ENCODE results near the gene TSPOAP1. TPM values are rescaled to one million over a fixed set of nuclear protein-coding genes. Genes with fewer than 3 reads are reported as not detected.

The TSPOAP1 gene
- polyA plus RNA-seq, 2 of the 4 experiments (the other 2 are of a cell fraction) = not detected

GRCh38 chr17:58302171-58302918 is 26.2 kb downstream of the TSPOAP1 start (continued):
- TF ChIP-seq REST (IDR thresholded peaks at IDR 0.05) (no peak), CHD2 (IDR thresholded peaks at IDR 0.05; ENCODE audit: low read length, partially characterized antibody) (no peak), BCL3 (IDR thresholded peaks at IDR 0.05) (no peak), HES2 (IDR thresholded peaks at IDR 0.05) (no peak), CBX8 (IDR thresholded peaks at IDR 0.05) (no peak)

GRCh38 chr17:58301504-58302150 is 27.0 kb downstream of the TSPOAP1 start:
- FAIRE-seq (no peak), ATAC-seq (no peak), DNase-seq (ENCODE audit: low read depth in 1 of 2, low spot score in 1 of 2) (no peak)
- CTCF ChIA-PET = interaction anchor here (1.1 to 11.3 kb wide), 3 partner anchors 16 to 145 kb away, joined by 3 to 165 read pairs (median 7); no protein-coding TSS in a partner anchor
- POLR2A ChIA-PET = no interaction called here
- H3K4me1 ChIP-seq = no peaks in the 10 kb centered on the region
- no peak overlapping the region for H3K4me2 ChIP-seq
- no peak overlapping the region for H3K4me3 ChIP-seq
- TF ChIP-seq NR3C1 (IDR thresholded peaks at IDR 0.05) = no peak
- no peak for TF ChIP-seq MYC (IDR thresholded peaks at IDR 0.05; ENCODE audit: borderline replicate concordance, low read length)
- TF ChIP-seq HES2 (IDR thresholded peaks at IDR 0.05) = no peak
- TF ChIP-seq MAZ (IDR thresholded peaks at IDR 0.05; ENCODE audit: borderline replicate concordance, low read depth, low read length) = no peak
- TF ChIP-seq CHD2 (IDR thresholded peaks at IDR 0.05; ENCODE audit: low read length, partially characterized antibody) = no peak
- TF ChIP-seq HDAC2 (IDR thresholded peaks at IDR 0.05) = no peak
- no peak for TF ChIP-seq MAX (IDR thresholded peaks at IDR 0.05)
- TF ChIP-seq USF2 (IDR thresholded peaks at IDR 0.05) = no peak
- no peak for TF ChIP-seq RARB (CRISPR knock-in tag; IDR thresholded peaks at IDR 0.05)
- TF ChIP-seq FOSB (CRISPR knock-in tag; IDR thresholded peaks at IDR 0.05) = no peak
- no peak for TF ChIP-seq RAD21 (conservative IDR thresholded peaks at IDR 0.05 in 1 of 2, IDR thresholded peaks at IDR 0.05 in 1 of 2)
- 51% methylated on average over 16 of the region's 16 CpGs for WGBS (ENCODE audit: missing lambda C conversion rate)
- H3K27ac ChIP-seq = no peak overlapping the region
- H3K9me3 ChIP-seq = 0 out of 3 replicates have a peak, but pooled peaks cover 4% of the 10 kb centered on the region

GRCh38 chr17:58300336-58300735 is 28.3 kb downstream of the TSPOAP1 start:
- ATAC-seq (no peak), DNase-seq (ENCODE audit: low read depth in 1 of 2, low spot score in 1 of 2) (no peak), FAIRE-seq (no peak)
- H3K9me3 ChIP-seq = 0 out of 3 replicates have a peak, but pooled peaks cover 4% of the 10 kb centered on the region
- H3K4me1 ChIP-seq = no peaks in the 10 kb centered on the region
- no peak overlapping the region for H3K4me3 ChIP-seq
- CTCF ChIA-PET = interaction anchor here (1.0 to 11.3 kb wide), 3 partner anchors 17 to 117 kb away, joined by 3 to 165 read pairs (median 4); partner anchors contain the start of gene RNF43
- H3K27ac ChIP-seq = no peak overlapping the region
- POLR2A ChIA-PET = no interaction called here
- no peak overlapping the region for H3K4me2 ChIP-seq
- 47% methylated on average over 6 of the region's 6 CpGs for WGBS (ENCODE audit: missing lambda C conversion rate)
- no peak for TF ChIP-seq SREBF2 (IDR thresholded peaks at IDR 0.05)
- no peak for TF ChIP-seq MAX (IDR thresholded peaks at IDR 0.05)
- TF ChIP-seq USF2 (IDR thresholded peaks at IDR 0.05) = no peak
- TF ChIP-seq EHF (CRISPR knock-in tag; IDR thresholded peaks at IDR 0.05) = no peak
- TF ChIP-seq ELK1 (IDR thresholded peaks at IDR 0.05; ENCODE audit: low read depth, low read length) = no peak
- TF ChIP-seq MAFK (IDR thresholded peaks at IDR 0.05; ENCODE audit: partially characterized antibody) = no peak
- no peak for TF ChIP-seq JUN (IDR thresholded peaks at IDR 0.05)
- no peak for TF ChIP-seq HOXB5 (CRISPR knock-in tag; IDR thresholded peaks at IDR 0.05)
- TF ChIP-seq RCOR1 (IDR thresholded peaks at IDR 0.05; ENCODE audit: low read depth, low read length) = no peak
- no peak for TF ChIP-seq ZSCAN20 (CRISPR knock-in tag; IDR thresholded peaks at IDR 0.05)
- TF ChIP-seq CHD2 (IDR thresholded peaks at IDR 0.05; ENCODE audit: low read length, partially characterized antibody) = no peak
